ENCODE results near the gene GATC.

Gene GATC

GRCh38 chr12:120445911-120446843 is at the start of gene GATC, which contains the start of gene TRIAP1:
Gene GATC, plus strand, starts transcription at chr12:120446444. Its CDS starts 37 bp downstream, at chr12:120446481.
Gene TRIAP1, minus strand, starts transcription at chr12:120446384. Its CDS starts 12 bp downstream, at chr12:120446372.
- peak; percentile 87 for DNase-seq

- no peak for DNase-seq
Measured at GRCh38 chr12:120397824-120398540, 48.3 kb upstream of the GATC start.

GRCh38 chr12:120399531-120399930 is 46.7 kb upstream of the GATC start:
- DNase-seq, result no peak

- no peak for DNase-seq
Measured at GRCh38 chr12:120402217-120402616, 44.0 kb upstream of the GATC start.

- no peak for DNase-seq
Measured at GRCh38 chr12:120403869-120404268, 42.4 kb upstream of the GATC start.

- peak; percentile 47 for DNase-seq
Measured at GRCh38 chr12:120404271-120404670, 42.0 kb upstream of the GATC start.

GRCh38 chr12:120406069-120406468 is 40.2 kb upstream of the GATC start:
- DNase-seq, result no peak

- peak; percentile 34 for DNase-seq
Measured at GRCh38 chr12:120406553-120406952, 39.7 kb upstream of the GATC start.

GRCh38 chr12:120408771-120409170 is 37.5 kb upstream of the GATC start:
- no peak for DNase-seq

GRCh38 chr12:120412421-120412820 is 33.8 kb upstream of the GATC start:
- DNase-seq, result peak; percentile 67

- DNase-seq, result no peak
Measured at GRCh38 chr12:120413901-120414695, 32.1 kb upstream of the GATC start.

GRCh38 chr12:120416490-120417216 is 29.6 kb upstream of the GATC start:
- peak; percentile 80 for DNase-seq

GRCh38 chr12:120417917-120418580 is 28.2 kb upstream of the GATC start:
- DNase-seq, result no peak

- no peak for DNase-seq
Measured at GRCh38 chr12:120421701-120422100, 24.5 kb upstream of the GATC start.

- DNase-seq, result no peak
Measured at GRCh38 chr12:120422892-120423456, 23.3 kb upstream of the GATC start.

GRCh38 chr12:120425797-120426196 is 20.4 kb upstream of the GATC start:
- DNase-seq, result no peak

GRCh38 chr12:120428597-120429229 is 17.5 kb upstream of the GATC start:
- DNase-seq, result no peak

GRCh38 chr12:120429368-120429767 is 16.9 kb upstream of the GATC start:
- no peak for DNase-seq

- DNase-seq, result no peak
Measured at GRCh38 chr12:120432772-120433525, 13.3 kb upstream of the GATC start.

All from NCI-H82 (cell line).